Measurements from ENCODE around the gene PPARGC1A. TPM values are rescaled to one million over a fixed set of nuclear protein-coding genes. Genes with fewer than 3 reads are reported as not detected.
A peak's percentile ranks its signal among the peaks of the same experiment; 100 is the strongest.

Gene PPARGC1A
- total and polyA plus RNA-seq, 12 donors = 11.8 to 200 (median 102) TPM

DNA sequence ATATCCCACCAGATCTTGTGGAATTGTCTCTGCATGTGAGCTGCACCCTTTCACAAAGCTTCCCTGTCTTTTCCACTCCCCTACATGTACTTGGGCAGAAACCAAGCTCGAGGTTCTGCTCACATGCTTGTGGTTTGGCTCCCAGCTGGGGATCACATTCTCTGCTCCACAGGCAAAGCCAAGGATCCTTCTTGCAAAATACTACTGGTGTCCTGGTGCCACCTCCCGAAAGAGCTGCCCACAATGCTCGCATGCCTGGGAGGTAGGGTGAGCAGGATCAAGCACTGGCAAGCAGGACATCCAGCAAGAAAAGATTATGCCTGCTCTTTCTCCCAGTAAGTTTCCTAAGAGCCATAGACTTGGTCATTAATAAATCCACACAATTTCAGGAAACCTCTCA is 45.1 kb upstream of the PPARGC1A start:
- peak; percentile 58 to 78 (median 71) for ATAC-seq
- Histone ChIP-seq H3K4me3 (no peak overlapping the region), H3K27ac (peak overlapping the region; percentile 2 to 89 (median 62)), H3K27me3 (no peaks in the 10 kb centered on the region), H3K9me3 (no peaks in the 10 kb centered on the region), H3K4me1 (peaks cover 0 to 52% (median 22%) of the 10 kb centered on the region in 9 donors), H3K36me3 (no peaks in the 10 kb centered on the region)
- peak; percentile 47 to 74 for DNase-seq
- intact Hi-C loops (cut with DNase I) = loop anchor here in 5 of 10 donors (5.0 to 10.0 kb wide), 5 partner anchors 43 to 482 kb away; partner anchors contain the start of gene PPARGC1A (in 1 of the 5)
- TF ChIP-seq, protein P1, sequence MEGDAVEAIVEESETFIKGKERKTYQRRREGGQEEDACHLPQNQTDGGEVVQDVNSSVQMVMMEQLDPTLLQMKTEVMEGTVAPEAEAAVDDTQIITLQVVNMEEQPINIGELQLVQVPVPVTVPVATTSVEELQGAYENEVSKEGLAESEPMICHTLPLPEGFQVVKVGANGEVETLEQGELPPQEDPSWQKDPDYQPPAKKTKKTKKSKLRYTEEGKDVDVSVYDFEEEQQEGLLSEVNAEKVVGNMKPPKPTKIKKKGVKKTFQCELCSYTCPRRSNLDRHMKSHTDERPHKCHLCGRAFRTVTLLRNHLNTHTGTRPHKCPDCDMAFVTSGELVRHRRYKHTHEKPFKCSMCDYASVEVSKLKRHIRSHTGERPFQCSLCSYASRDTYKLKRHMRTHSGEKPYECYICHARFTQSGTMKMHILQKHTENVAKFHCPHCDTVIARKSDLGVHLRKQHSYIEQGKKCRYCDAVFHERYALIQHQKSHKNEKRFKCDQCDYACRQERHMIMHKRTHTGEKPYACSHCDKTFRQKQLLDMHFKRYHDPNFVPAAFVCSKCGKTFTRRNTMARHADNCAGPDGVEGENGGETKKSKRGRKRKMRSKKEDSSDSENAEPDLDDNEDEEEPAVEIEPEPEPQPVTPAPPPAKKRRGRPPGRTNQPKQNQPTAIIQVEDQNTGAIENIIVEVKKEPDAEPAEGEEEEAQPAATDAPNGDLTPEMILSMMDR (IDR thresholded peaks at IDR 0.05) = peak in 3 of 9 donors; percentile 23 to 42 (median 25)
- WGBS, 2 donors = 36 to 37% methylated on average over 3 of the region's 3 CpGs

DNA sequence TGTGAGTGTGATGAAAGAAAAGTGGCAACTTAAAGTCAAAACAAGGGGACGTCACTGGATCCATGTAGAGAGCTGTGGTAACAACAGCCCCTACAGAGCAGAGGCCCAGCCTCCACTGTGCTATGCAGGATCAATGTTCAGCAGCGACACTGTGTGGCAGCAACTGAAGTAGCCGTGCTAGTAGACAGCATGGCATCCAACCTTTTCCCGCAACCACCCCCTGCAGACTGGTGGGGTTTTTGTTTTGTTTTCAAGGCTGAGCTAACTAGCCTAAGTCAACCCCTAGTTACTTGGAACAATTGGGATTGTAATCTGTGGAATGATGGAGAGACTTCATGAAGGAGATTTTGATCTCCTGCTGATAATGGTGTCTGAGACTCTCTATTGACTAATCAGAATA is 44.4 kb upstream of the PPARGC1A start:
- intact Hi-C loops (cut with DNase I) = loop anchor here in 5 of 10 donors (5.0 to 10.0 kb wide), 5 partner anchors 42 to 483 kb away; partner anchors contain the start of gene PPARGC1A (in 1 of the 5)
- H3K4me1 ChIP-seq = peaks cover 0 to 59% (median 23%) of the 10 kb centered on the region in 9 donors
- WGBS, 2 donors = 83 to 84% methylated on average over 4 of the region's 4 CpGs
- no peaks in the 10 kb centered on the region for H3K9me3 ChIP-seq
- H3K4me3 ChIP-seq = no peak overlapping the region
- H3K27ac ChIP-seq = peak overlapping the region in 9 of 10 donors; percentile 28 to 89 (median 64)
- ATAC-seq (no peak), DNase-seq (no peak)
- H3K27me3 ChIP-seq = no peaks in the 10 kb centered on the region
- H3K36me3 ChIP-seq = no peaks in the 10 kb centered on the region
- TF ChIP-seq, protein P1 (IDR thresholded peaks at IDR 0.05) = no peak

DNA sequence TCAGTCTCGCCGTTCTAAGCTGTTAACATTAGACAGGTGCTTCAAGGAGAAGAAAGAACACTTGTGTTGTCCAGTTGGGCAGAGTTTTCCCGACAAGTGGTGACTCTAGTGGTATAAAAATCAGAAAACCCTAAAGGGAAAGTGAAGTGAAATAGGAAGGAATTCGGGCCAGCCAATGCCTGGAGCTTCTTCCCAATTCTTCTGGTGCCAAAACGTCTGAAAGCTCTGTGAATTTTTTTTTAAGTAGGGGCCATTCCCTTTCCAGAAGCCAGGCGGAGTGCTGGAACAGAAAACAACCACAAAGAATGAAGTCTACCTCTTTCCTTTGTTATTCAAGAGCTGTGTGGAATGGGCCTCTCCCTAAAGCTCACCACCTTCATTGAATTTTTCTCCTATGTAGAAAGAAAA is 43.1 kb upstream of the PPARGC1A start:
- Histone ChIP-seq H3K27me3 (no peaks in the 10 kb centered on the region), H3K36me3 (no peaks in the 10 kb centered on the region), H3K27ac (peak overlapping the region in 9 of 10 donors; percentile 13 to 89 (median 75)), H3K4me3 (no peak overlapping the region), H3K9me3 (no peaks in the 10 kb centered on the region), H3K4me1 (peaks cover 0 to 61% (median 23%) of the 10 kb centered on the region in 9 donors)
- no peak for DNase-seq
- intact Hi-C loops (cut with DNase I) = loop anchor here in 5 of 10 donors (5.0 to 10.0 kb wide), 5 partner anchors 41 to 484 kb away; partner anchors contain the start of gene PPARGC1A (in 1 of the 5)
- WGBS, 2 donors = 43 to 51% methylated on average over 6 of the region's 6 CpGs
- ATAC-seq = no peak
- TF ChIP-seq, protein P1 (IDR thresholded peaks at IDR 0.05) = peak in 5 of 9 donors; percentile 10 to 46 (median 20)

DNA sequence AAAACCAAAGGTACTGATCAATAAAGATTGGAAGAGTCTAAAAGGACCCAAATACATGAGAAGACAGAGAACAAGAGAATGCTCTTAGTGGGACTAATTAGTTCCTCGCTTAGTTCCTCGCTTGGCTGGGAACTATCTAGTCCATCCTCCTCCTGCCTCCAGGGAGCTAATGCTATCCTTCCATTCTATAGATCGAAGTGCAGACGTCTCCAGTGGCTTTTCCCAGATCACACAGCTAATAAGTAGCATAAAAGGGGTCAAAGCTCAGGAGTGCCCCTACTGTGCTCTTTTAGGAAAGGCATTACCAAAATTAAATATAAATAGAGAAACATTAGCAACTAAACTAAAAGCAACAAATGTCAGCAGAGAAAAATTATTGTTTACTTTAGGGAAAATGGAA is 42.3 kb upstream of the PPARGC1A start:
- WGBS, 2 donors = 77 to 86% methylated on average over 4 of the region's 4 CpGs
- ATAC-seq (no peak), DNase-seq (no peak)
- peak overlapping the region in 9 of 10 donors; percentile 76 to 89 (median 87) for H3K27ac ChIP-seq
- H3K9me3 ChIP-seq = no peaks in the 10 kb centered on the region
- TF ChIP-seq, protein P1 (IDR thresholded peaks at IDR 0.05) = no peak
- intact Hi-C loops (cut with DNase I) = loop anchor here in 5 of 10 donors (5.0 to 10.0 kb wide), 5 partner anchors 40 to 485 kb away; partner anchors contain the start of gene PPARGC1A (in 1 of the 5)
- H3K4me1 ChIP-seq = peaks cover 0 to 61% (median 23%) of the 10 kb centered on the region in 9 donors
- no peaks in the 10 kb centered on the region for H3K27me3 ChIP-seq
- H3K4me3 ChIP-seq = no peak overlapping the region
- H3K36me3 ChIP-seq = no peaks in the 10 kb centered on the region
